ENCODE measurements around the gene SLAMF7. TPM values are rescaled to one million over a fixed set of nuclear protein-coding genes. Genes with fewer than 3 reads are reported as not detected.

Gene SLAMF7
- total and polyA plus RNA-seq, 2 donors (not counting 3 experiments of a cell fraction or from before 2014, with no cell fraction given): not detected

DNA sequence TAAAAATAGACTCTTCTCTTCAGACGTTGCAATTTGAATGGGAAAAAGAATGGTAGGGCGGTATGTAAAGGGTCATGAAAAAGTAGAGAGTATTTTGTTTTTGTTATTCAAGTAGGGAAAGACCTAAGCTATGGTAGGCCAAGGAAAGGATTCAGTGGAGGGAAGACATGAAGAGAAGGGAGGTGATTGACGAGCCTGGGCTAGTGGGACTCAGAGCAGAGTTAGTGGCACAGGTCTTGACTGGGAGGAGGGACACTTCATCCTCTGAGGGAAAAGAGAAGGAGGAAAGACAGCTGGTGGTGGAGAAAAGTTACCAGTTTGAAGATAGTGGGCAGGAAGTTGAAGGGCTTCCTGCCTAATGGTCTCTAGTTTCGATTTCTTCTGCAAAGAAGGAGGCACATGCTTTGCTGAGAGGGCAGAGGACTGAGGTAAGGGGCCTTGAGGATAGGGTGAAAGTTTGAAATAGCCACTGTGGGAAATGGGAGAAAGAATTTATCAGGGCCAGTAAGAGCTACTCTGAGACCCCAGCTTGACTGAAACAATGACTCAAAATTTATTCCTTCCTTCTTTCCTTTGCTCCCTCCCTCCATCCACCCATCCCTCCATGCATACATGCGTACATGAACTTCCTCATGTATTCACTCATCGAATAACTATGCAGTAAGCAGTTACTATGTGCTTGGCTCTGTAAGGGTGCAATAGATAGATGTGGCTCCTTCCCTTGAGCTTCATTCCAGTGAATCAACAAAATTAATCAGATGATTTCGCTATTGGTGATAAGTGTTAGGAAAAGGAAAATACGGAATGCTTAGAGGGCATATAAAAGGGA is 31.6 kb upstream of the SLAMF7 start:
- Histone ChIP-seq H3K9me1 (replicated peaks; ENCODE audit: control insufficient read depth, extremely low read depth, insufficient read depth, low read length) (no peaks in the 10 kb centered on the region), H3K79me2 (ENCODE audit: control insufficient read depth, insufficient read depth, low read length) (no peaks in the 10 kb centered on the region), H3K4me2 (ENCODE audit: insufficient read depth, low read length) (no peak overlapping the region), H3K9me3 (replicated peaks; ENCODE audit: control insufficient read depth, insufficient read depth, low read length) (no peaks in the 10 kb centered on the region), H2AFZ (ENCODE audit: low read depth, low read length) (no peak overlapping the region), H3K4me3 (replicated peaks in 1 of 3; ENCODE audit: insufficient read depth in 1 of 3, low read depth in 1 of 3, low read length in 3 of 3) (no peak overlapping the region), H3K36me3 (ENCODE audit: control insufficient read depth in 2 of 2, extremely low read depth in 1 of 2, insufficient read depth in 2 of 2, low read length in 2 of 2) (no peaks in the 10 kb centered on the region), H3K9ac (replicated peaks; ENCODE audit: extremely low read depth, insufficient read depth, low read length) (no peak overlapping the region), H4K20me1 (replicated peaks; ENCODE audit: control insufficient read depth, extremely low read depth, insufficient read depth, low read length) (no peaks in the 10 kb centered on the region), H3K27me3 (ENCODE audit: control insufficient read depth in 2 of 2, insufficient read depth in 2 of 2, low read length in 2 of 2) (peaks cover 4 to 7% of the 10 kb centered on the region in 2 experiments), H3K4me1 (ENCODE audit: control insufficient read depth, extremely low read depth, insufficient read depth, low read length) (no peaks in the 10 kb centered on the region), H3K27ac (ENCODE audit: insufficient read depth, low read depth, low read length) (no peak overlapping the region)
- dilution Hi-C loops (cut with MboI; ENCODE audit: extremely low pct_ligation_motif_present, low sequenced_read_pairs): no loop called here
- no TSS peak for BruUV-seq (replicated peaks)
- DNase-seq (ENCODE audit: low read depth, low spot score) (no peak), FAIRE-seq (no peak)
- TF ChIP-seq POLR2A (IDR thresholded peaks at IDR 0.05; ENCODE audit: low read depth, low read length) (no peak), FOS (IDR thresholded peaks at IDR 0.05; ENCODE audit: borderline replicate concordance, insufficient read depth, low read length) (no peak), MYC (IDR thresholded peaks at IDR 0.05; ENCODE audit: low read depth, low read length) (no peak), JUN (IDR thresholded peaks at IDR 0.05; ENCODE audit: borderline replicate concordance, insufficient read depth, insufficient read length, low read depth) (no peak), GATA2 (IDR thresholded peaks at IDR 0.05; ENCODE audit: insufficient read depth, insufficient read length, low read depth, low read length) (no peak), POLR2AphosphoS5 (IDR thresholded peaks at IDR 0.05; ENCODE audit: insufficient read depth, low read depth, low read length) (no peak), EZH2 (IDR thresholded peaks at IDR 0.05; ENCODE audit: borderline replicate concordance, low read depth, low read length, severe bottlenecking) (no peak)
- TF ChIP-seq, protein P1, sequence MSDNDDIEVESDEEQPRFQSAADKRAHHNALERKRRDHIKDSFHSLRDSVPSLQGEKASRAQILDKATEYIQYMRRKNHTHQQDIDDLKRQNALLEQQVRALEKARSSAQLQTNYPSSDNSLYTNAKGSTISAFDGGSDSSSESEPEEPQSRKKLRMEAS (IDR thresholded peaks at IDR 0.05; ENCODE audit: insufficient read depth, insufficient read length): no peak
- TF ChIP-seq, protein P2, sequence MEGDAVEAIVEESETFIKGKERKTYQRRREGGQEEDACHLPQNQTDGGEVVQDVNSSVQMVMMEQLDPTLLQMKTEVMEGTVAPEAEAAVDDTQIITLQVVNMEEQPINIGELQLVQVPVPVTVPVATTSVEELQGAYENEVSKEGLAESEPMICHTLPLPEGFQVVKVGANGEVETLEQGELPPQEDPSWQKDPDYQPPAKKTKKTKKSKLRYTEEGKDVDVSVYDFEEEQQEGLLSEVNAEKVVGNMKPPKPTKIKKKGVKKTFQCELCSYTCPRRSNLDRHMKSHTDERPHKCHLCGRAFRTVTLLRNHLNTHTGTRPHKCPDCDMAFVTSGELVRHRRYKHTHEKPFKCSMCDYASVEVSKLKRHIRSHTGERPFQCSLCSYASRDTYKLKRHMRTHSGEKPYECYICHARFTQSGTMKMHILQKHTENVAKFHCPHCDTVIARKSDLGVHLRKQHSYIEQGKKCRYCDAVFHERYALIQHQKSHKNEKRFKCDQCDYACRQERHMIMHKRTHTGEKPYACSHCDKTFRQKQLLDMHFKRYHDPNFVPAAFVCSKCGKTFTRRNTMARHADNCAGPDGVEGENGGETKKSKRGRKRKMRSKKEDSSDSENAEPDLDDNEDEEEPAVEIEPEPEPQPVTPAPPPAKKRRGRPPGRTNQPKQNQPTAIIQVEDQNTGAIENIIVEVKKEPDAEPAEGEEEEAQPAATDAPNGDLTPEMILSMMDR (IDR thresholded peaks at IDR 0.05; ENCODE audit: extremely low read depth in 1 of 2, insufficient read depth in 1 of 2, low read depth in 1 of 2, low read length in 2 of 2): no peak
- ChIA-PET POLR2A (no interaction called here), CTCF (interaction anchor here (0.8 kb wide), 1 partner anchor 32 kb away, joined by 4 read pairs; no protein-coding TSS in a partner anchor)
- intact Hi-C loops (cut with micrococcal nuclease): no loop called here

Measured in endothelial cell of umbilical vein (primary cell).